ENCODE measurements around the gene GXYLT1. TPM values are rescaled to one million over a fixed set of nuclear protein-coding genes. Genes with fewer than 3 reads are reported as not detected.

The GXYLT1 gene
- total and polyA plus RNA-seq, 7 donors: 0.92 to 14.3 (median 8.8) TPM

DNA sequence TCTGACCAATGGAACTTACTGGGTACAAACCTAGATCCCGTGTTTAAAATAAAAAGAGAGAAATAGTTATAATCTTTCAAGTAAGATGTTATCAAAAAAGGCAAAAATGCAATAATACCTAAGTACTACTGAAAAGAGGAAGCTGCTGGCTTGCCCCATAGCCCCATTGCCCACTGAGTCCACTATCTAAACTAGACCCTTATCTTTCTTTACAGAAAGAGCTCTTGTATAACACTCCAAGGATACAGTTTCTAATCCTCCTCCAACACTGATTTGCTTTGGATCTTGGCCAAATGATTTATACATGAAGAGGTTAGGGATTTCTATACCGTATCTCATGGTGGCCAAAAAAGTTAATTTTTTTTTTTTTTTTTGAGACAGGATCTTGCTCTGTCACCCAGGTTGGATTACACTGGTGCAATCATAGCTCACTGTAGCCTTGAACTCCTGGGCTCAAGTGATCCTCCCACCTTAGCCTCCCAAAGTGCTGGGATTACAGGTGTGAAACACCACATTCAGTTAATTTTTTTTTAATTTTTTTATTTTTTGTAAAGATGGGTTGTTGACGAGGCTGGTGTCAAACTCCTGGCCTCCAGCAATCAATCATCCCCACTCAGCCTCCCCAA is 2.6 kb downstream of the GXYLT1 start:
- no peak overlapping the region for H3K4me3 ChIP-seq
- TF ChIP-seq POLR2AphosphoS5 (IDR thresholded peaks at IDR 0.05) (no peak), POLR2A (IDR thresholded peaks at IDR 0.05) (no peak), EP300 (IDR thresholded peaks at IDR 0.05) (no peak)
- TF ChIP-seq, protein P1, sequence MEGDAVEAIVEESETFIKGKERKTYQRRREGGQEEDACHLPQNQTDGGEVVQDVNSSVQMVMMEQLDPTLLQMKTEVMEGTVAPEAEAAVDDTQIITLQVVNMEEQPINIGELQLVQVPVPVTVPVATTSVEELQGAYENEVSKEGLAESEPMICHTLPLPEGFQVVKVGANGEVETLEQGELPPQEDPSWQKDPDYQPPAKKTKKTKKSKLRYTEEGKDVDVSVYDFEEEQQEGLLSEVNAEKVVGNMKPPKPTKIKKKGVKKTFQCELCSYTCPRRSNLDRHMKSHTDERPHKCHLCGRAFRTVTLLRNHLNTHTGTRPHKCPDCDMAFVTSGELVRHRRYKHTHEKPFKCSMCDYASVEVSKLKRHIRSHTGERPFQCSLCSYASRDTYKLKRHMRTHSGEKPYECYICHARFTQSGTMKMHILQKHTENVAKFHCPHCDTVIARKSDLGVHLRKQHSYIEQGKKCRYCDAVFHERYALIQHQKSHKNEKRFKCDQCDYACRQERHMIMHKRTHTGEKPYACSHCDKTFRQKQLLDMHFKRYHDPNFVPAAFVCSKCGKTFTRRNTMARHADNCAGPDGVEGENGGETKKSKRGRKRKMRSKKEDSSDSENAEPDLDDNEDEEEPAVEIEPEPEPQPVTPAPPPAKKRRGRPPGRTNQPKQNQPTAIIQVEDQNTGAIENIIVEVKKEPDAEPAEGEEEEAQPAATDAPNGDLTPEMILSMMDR (IDR thresholded peaks at IDR 0.05): no peak
- no peaks in the 10 kb centered on the region for H3K36me3 ChIP-seq
- WGBS, 2 donors: 75 to 87% methylated on average over 3 of the region's 3 CpGs
- intact Hi-C loops (cut with DNase I): no loop called here
- no peaks in the 10 kb centered on the region for H3K9me3 ChIP-seq
- no peak for DNase-seq
- peaks cover 0 to 16% (median 10%) of the 10 kb centered on the region in 4 donors for H3K4me1 ChIP-seq
- no peak overlapping the region for H3K27ac ChIP-seq
- no peaks in the 10 kb centered on the region for H3K27me3 ChIP-seq

DNA sequence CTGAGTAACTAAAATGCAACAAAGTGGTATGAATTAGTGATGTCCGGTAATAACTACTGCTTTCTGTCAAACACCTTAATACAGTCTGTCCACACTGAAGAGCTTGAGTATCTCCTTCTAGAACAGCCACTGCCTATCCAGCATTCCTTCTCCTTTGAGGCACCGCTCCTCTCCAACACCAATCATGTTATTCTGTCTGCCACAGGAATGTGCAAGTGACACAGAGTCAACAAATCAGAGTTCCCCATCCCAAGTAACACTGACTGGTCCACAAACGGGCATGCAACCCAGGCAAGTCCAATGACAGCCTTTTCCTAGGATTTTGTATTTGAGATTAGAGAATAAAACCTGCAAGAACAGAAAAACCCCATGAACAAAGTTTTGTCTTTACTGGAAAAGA is 3.8 kb downstream of the GXYLT1 start:
- intact Hi-C loops (cut with DNase I): no loop called here
- TF ChIP-seq POLR2AphosphoS5 (IDR thresholded peaks at IDR 0.05) (no peak), POLR2A (IDR thresholded peaks at IDR 0.05) (no peak), EP300 (IDR thresholded peaks at IDR 0.05) (no peak)
- TF ChIP-seq, protein P1 (IDR thresholded peaks at IDR 0.05): no peak
- no peak for DNase-seq
- Histone ChIP-seq H3K4me3 (no peak overlapping the region), H3K4me1 (peaks cover 0 to 16% (median 10%) of the 10 kb centered on the region in 4 donors), H3K36me3 (no peaks in the 10 kb centered on the region), H3K27me3 (no peaks in the 10 kb centered on the region), H3K27ac (no peak overlapping the region), H3K9me3 (no peaks in the 10 kb centered on the region)
- WGBS, 2 donors: 46 to 74% methylated on average over 3 of the region's 3 CpGs

DNA sequence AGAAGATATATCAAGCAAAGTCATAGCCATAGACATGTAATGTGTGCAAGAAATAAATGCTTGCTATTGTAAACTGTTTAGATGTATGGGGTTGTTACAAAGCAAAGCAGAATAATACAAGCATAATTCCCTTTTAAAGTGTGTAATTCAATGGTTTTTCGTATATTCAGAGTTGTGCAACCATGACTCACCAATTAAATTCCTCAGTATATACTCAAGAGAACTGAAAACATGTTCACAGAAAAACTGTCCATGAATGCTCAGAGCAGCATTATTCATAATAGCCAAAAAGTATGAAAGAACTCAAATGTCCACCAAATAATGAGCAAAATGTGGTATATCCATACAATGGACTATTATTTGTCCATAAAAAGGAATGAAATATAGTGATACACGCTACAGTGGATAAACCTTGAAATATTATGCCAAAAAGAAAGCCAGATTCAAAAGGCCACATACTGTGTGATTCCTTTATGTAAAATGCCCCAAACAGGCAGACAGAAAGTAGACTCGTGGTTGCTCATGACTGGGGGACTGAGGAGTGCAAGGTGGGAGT is 9.3 kb downstream of the GXYLT1 start:
- Histone ChIP-seq H3K4me3 (no peak overlapping the region), H3K9me3 (no peaks in the 10 kb centered on the region), H3K4me1 (peaks cover 0 to 7% (median 3%) of the 10 kb centered on the region in 4 donors), H3K27me3 (no peaks in the 10 kb centered on the region), H3K27ac (no peak overlapping the region), H3K36me3 (no peaks in the 10 kb centered on the region)
- no peak for TF ChIP-seq POLR2AphosphoS5 (IDR thresholded peaks at IDR 0.05)
- TF ChIP-seq, protein P1 (IDR thresholded peaks at IDR 0.05): no peak
- TF ChIP-seq EP300 (IDR thresholded peaks at IDR 0.05): no peak
- TF ChIP-seq POLR2A (IDR thresholded peaks at IDR 0.05): no peak
- intact Hi-C loops (cut with DNase I): no loop called here
- DNase-seq: no peak
- WGBS, 2 donors: 89 to 91% methylated on average over 3 of the region's 3 CpGs

DNA sequence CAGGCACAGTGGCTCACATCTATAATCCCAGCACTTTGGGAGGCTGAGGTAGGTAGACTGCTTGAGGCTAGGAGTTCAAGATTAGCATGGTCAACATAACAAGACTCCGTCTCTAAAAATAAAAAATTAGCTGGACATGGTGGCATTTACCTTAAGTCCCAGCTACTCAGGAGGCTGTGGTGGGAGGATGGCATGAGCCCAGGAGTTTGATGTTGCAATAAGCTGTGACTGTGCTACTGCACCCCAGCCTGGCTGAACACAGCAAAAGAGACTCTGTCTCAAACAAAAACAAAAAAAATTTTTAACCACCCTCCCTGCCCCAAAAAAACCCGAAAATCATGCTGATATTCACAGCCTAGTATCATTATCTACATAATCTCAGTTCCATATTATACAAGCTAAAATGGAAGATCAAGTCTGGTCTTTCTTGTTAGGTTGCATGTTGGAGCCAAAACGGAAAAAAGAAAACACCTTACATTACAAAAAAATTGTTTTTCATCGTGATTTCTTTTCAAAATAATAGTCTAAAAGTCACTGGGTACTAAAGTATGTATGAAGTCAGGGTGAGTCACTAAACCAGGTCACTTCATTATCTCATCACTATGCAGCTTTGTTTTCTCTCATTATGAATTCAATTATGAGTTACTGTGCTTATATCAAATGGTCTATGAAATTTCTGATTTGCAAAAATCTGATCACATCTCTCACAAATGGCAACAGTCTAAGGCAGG is 13.8 kb downstream of the GXYLT1 start:
- H3K27ac ChIP-seq: no peak overlapping the region
- no peaks in the 10 kb centered on the region for H3K9me3 ChIP-seq
- intact Hi-C loops (cut with DNase I): no loop called here
- no peaks in the 10 kb centered on the region for H3K36me3 ChIP-seq
- no peak for DNase-seq
- TF ChIP-seq, protein P1 (IDR thresholded peaks at IDR 0.05): no peak
- TF ChIP-seq EP300 (IDR thresholded peaks at IDR 0.05): no peak
- TF ChIP-seq POLR2AphosphoS5 (IDR thresholded peaks at IDR 0.05): no peak
- no peak for TF ChIP-seq POLR2A (IDR thresholded peaks at IDR 0.05)
- H3K27me3 ChIP-seq: no peaks in the 10 kb centered on the region
- peaks cover 0 to 13% (median 3%) of the 10 kb centered on the region in 4 donors for H3K4me1 ChIP-seq
- 70 to 83% methylated on average over 4 of the region's 4 CpGs for WGBS, 2 donors
- no peak overlapping the region for H3K4me3 ChIP-seq

Data from sigmoid colon (tissue), 7 donors.